GM12878 (cell line): Measurements from ENCODE around the gene PEX16.

Experiments used
- EP300 ChIP-seq, 2 experiments: fragments of 150-350 bp in 1 of 2; IDR thresholded peaks; 2 replicates each; pipeline ENCODE4 v1.6.1; 2011 to 2012; ENCODE audit warnings: low read depth in 2 of 2, low read length in 2 of 2, borderline replicate concordance in 1 of 2, improper control_type of control experiment in 1 of 2, inconsistent platforms in 1 of 2; ENCODE audit not compliant: control insufficient read depth in 1 of 2
- FOXM1 ChIP-seq: IDR thresholded peaks from 2 replicates; pipeline ENCODE4 v1.6.1; 2012; ENCODE audit warnings: low read depth, mild to moderate bottlenecking, inconsistent platforms, low read length, moderate library complexity
- HCFC1 ChIP-seq: fragments of 150-350 bp; IDR thresholded peaks from 2 replicates; pipeline ENCODE4 v1.6.1; 2014; ENCODE audit warnings: low read length
- NRF1 ChIP-seq: conservative IDR thresholded peaks from 2 replicates; pipeline ENCODE4 v1.6.1; 2011; ENCODE audit warnings: mild to moderate bottlenecking, low read depth, low read length, improper control_type of control experiment
- SMC3 ChIP-seq: IDR thresholded peaks from 2 replicates; pipeline ENCODE4 v1.6.1; 2011; ENCODE audit warnings: low read length, improper control_type of control experiment, borderline replicate concordance
- TF ChIP-seq, protein P1 (sequence below), 3 experiments: IDR thresholded peaks in 2 of 3; conservative IDR thresholded peaks in 1 of 3; 2 replicates each; pipeline ENCODE4 v1.5.1; 2011; ENCODE audit warnings: low read depth in 3 of 3, low read length in 3 of 3, mild to moderate bottlenecking in 3 of 3, control low read depth in 2 of 3, moderate library complexity in 2 of 3, inconsistent platforms in 1 of 3, mixed read lengths in 1 of 3; ENCODE audit not compliant: control insufficient read depth in 2 of 3, insufficient read depth in 1 of 3; ENCODE audit errors: extremely low read depth in 1 of 3
- TF ChIP-seq, protein P2 (sequence below): IDR thresholded peaks from 2 replicates; pipeline ENCODE4 v1.6.1; 2012; ENCODE audit warnings: mild to moderate bottlenecking, low read depth, low read length
- TF ChIP-seq, protein P3 (sequence below): IDR thresholded peaks from 2 replicates; pipeline ENCODE4 v1.6.1; 2011; ENCODE audit warnings: low read depth, low read length, improper control_type of control experiment, borderline replicate concordance
- TF ChIP-seq, protein P4 (sequence below): fragments of 450-650 bp; IDR thresholded peaks from 2 replicates; pipeline ENCODE4 v1.6.1; 2017; ENCODE audit warnings: mild to moderate bottlenecking, moderate library complexity
- TF ChIP-seq, protein P5 (sequence below): IDR thresholded peaks from 2 replicates; pipeline ENCODE4 v1.6.1; 2011; ENCODE audit warnings: borderline replicate concordance, low read depth, mild to moderate bottlenecking, moderate library complexity, mixed read lengths, low read length; ENCODE audit not compliant: insufficient read depth; ENCODE audit errors: extremely low read length

DNA sequence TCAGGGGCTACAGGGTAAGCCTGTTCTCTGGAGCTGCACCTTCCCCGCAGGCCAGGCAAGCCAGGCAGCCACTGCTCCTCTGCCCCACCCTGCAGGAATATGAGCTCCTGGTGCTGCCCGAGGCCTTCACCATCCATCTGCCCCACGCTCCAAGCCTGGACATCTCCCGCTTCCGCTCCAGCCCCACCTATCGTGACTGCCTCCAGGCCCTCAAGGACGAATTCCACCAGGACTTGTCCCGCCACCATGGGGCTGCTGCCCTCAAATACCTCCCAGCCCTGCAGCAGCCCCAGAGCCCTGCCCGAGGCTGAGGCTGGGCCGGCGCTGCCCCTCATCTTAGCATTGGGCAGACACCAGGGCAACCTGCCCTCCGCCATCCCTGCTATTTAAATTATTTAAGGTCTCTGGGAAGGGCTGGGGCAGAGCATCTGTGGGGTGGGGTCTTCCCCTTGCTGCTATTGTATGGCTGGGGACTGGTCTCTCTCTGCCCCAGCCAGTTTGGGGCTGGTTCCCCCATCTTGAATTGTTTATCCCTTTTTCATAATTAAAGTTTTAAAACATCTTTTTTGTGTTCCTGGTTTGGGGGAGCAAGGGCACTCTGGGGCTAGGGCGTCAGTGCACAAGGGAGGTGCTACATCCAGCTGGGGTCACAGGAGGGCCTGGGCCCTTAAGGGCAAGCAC lies 11.0 kb upstream of the PEX16 start:
- TF ChIP-seq, protein P1, sequence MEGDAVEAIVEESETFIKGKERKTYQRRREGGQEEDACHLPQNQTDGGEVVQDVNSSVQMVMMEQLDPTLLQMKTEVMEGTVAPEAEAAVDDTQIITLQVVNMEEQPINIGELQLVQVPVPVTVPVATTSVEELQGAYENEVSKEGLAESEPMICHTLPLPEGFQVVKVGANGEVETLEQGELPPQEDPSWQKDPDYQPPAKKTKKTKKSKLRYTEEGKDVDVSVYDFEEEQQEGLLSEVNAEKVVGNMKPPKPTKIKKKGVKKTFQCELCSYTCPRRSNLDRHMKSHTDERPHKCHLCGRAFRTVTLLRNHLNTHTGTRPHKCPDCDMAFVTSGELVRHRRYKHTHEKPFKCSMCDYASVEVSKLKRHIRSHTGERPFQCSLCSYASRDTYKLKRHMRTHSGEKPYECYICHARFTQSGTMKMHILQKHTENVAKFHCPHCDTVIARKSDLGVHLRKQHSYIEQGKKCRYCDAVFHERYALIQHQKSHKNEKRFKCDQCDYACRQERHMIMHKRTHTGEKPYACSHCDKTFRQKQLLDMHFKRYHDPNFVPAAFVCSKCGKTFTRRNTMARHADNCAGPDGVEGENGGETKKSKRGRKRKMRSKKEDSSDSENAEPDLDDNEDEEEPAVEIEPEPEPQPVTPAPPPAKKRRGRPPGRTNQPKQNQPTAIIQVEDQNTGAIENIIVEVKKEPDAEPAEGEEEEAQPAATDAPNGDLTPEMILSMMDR (IDR thresholded peaks at IDR 0.05 in 2 of 3, conservative IDR thresholded peaks at IDR 0.05 in 1 of 3; ENCODE audit: control insufficient read depth in 2 of 3, extremely low read depth in 1 of 3, insufficient read depth in 1 of 3, low read depth in 3 of 3, low read length in 3 of 3) = no peak
- TF ChIP-seq, protein P2, sequence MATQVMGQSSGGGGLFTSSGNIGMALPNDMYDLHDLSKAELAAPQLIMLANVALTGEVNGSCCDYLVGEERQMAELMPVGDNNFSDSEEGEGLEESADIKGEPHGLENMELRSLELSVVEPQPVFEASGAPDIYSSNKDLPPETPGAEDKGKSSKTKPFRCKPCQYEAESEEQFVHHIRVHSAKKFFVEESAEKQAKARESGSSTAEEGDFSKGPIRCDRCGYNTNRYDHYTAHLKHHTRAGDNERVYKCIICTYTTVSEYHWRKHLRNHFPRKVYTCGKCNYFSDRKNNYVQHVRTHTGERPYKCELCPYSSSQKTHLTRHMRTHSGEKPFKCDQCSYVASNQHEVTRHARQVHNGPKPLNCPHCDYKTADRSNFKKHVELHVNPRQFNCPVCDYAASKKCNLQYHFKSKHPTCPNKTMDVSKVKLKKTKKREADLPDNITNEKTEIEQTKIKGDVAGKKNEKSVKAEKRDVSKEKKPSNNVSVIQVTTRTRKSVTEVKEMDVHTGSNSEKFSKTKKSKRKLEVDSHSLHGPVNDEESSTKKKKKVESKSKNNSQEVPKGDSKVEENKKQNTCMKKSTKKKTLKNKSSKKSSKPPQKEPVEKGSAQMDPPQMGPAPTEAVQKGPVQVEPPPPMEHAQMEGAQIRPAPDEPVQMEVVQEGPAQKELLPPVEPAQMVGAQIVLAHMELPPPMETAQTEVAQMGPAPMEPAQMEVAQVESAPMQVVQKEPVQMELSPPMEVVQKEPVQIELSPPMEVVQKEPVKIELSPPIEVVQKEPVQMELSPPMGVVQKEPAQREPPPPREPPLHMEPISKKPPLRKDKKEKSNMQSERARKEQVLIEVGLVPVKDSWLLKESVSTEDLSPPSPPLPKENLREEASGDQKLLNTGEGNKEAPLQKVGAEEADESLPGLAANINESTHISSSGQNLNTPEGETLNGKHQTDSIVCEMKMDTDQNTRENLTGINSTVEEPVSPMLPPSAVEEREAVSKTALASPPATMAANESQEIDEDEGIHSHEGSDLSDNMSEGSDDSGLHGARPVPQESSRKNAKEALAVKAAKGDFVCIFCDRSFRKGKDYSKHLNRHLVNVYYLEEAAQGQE = no peak
- TF ChIP-seq EP300 (IDR thresholded peaks at IDR 0.05; ENCODE audit: borderline replicate concordance in 1 of 2, control insufficient read depth in 1 of 2, low read depth in 2 of 2, low read length in 2 of 2) (no peak), HCFC1 (no peak), NRF1 (no peak), FOXM1 (no peak), SMC3 (no peak)
- TF ChIP-seq, protein P3, sequence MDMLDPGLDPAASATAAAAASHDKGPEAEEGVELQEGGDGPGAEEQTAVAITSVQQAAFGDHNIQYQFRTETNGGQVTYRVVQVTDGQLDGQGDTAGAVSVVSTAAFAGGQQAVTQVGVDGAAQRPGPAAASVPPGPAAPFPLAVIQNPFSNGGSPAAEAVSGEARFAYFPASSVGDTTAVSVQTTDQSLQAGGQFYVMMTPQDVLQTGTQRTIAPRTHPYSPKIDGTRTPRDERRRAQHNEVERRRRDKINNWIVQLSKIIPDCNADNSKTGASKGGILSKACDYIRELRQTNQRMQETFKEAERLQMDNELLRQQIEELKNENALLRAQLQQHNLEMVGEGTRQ = no peak
- TF ChIP-seq, protein P4, sequence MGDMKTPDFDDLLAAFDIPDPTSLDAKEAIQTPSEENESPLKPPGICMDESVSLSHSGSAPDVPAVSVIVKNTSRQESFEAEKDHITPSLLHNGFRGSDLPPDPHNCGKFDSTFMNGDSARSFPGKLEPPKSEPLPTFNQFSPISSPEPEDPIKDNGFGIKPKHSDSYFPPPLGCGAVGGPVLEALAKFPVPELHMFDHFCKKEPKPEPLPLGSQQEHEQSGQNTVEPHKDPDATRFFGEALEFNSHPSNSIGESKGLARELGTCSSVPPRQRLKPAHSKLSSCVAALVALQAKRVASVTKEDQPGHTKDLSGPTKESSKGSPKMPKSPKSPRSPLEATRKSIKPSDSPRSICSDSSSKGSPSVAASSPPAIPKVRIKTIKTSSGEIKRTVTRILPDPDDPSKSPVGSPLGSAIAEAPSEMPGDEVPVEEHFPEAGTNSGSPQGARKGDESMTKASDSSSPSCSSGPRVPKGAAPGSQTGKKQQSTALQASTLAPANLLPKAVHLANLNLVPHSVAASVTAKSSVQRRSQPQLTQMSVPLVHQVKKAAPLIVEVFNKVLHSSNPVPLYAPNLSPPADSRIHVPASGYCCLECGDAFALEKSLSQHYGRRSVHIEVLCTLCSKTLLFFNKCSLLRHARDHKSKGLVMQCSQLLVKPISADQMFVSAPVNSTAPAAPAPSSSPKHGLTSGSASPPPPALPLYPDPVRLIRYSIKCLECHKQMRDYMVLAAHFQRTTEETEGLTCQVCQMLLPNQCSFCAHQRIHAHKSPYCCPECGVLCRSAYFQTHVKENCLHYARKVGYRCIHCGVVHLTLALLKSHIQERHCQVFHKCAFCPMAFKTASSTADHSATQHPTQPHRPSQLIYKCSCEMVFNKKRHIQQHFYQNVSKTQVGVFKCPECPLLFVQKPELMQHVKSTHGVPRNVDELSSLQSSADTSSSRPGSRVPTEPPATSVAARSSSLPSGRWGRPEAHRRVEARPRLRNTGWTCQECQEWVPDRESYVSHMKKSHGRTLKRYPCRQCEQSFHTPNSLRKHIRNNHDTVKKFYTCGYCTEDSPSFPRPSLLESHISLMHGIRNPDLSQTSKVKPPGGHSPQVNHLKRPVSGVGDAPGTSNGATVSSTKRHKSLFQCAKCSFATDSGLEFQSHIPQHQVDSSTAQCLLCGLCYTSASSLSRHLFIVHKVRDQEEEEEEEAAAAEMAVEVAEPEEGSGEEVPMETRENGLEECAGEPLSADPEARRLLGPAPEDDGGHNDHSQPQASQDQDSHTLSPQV = no peak
- TF ChIP-seq, protein P5, sequence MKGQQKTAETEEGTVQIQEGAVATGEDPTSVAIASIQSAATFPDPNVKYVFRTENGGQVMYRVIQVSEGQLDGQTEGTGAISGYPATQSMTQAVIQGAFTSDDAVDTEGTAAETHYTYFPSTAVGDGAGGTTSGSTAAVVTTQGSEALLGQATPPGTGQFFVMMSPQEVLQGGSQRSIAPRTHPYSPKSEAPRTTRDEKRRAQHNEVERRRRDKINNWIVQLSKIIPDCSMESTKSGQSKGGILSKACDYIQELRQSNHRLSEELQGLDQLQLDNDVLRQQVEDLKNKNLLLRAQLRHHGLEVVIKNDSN = no peak
